Endothelial cell of umbilical vein (primary cell): ENCODE results near the gene CAMKK2. TPM values are rescaled to one million over a fixed set of nuclear protein-coding genes. Genes with fewer than 3 reads are reported as not detected.

ENCODE experiments used
- BruUV-seq: library from RNA; stranded (reverse); fragments of 400-500 nt; replicated peaks from 2 replicates; lab custom pipeline; 2021; lab: Mats Ljungman, UMichigan
- CTCF ChIA-PET: fragments of 300-600, 350-600 bp; sonication (Branson Sonifier 250); formaldehyde crosslinking; loops from one replicate; lab custom pipeline; 2021; ENCODE audit warnings: antibody characterized with exemption, inconsistent platforms; lab: Charles Lee
- POLR2A ChIA-PET: fragments of 300-600, 350-600 bp; sonication (Branson Sonifier 250); formaldehyde crosslinking; loops from one replicate; lab custom pipeline; 2021; ENCODE audit warnings: antibody characterized with exemption, inconsistent platforms; lab: Charles Lee
- DNase-seq: peaks from one replicate; pipeline ENCODE4 v3.0.0-alpha.2; 2011; ENCODE audit warnings: low read depth, low spot score
- FAIRE-seq: peaks from 2 replicates; lab custom pipeline; 2011; peaks lifted over from hg19 to GRCh38; lab: Jason Lieb, UNC
- H2AFZ ChIP-seq: 2 replicates; pipeline ENCODE4 v1.6.0; 2012; ENCODE audit warnings: low read depth, low read length, control low read depth, inconsistent platforms
- H3K27ac ChIP-seq: 2 replicates; pipeline ENCODE4 v1.5.1; 2011; ENCODE audit warnings: low read depth, mild to moderate bottlenecking, control low read depth, low read length, moderate library complexity; ENCODE audit not compliant: insufficient read depth
- H3K27me3 ChIP-seq, 2 experiments: 2 replicates each; pipeline versions ENCODE4 v1.6.0 to v1.6.1; 2011; ENCODE audit warnings: low read length in 2 of 2, mixed read lengths in 1 of 2; ENCODE audit not compliant: control insufficient read depth in 2 of 2, insufficient read depth in 2 of 2
- H3K36me3 ChIP-seq, 2 experiments: 2 replicates in 1 of 2; 3 replicates in 1 of 2; pipeline ENCODE4 v1.5.1; 2011; ENCODE audit warnings: low read length in 2 of 2, mild to moderate bottlenecking in 1 of 2, moderate library complexity in 1 of 2; ENCODE audit not compliant: control insufficient read depth in 2 of 2, insufficient read depth in 2 of 2; ENCODE audit errors: extremely low read depth in 1 of 2
- H3K4me1 ChIP-seq: 3 replicates; pipeline ENCODE4 v1.5.1; 2011; ENCODE audit warnings: mild to moderate bottlenecking, low read length; ENCODE audit not compliant: control insufficient read depth, insufficient read depth; ENCODE audit errors: extremely low read depth
- H3K4me2 ChIP-seq: 2 replicates; pipeline ENCODE4 v1.6.1; 2011; ENCODE audit warnings: low read length, control low read depth, mixed read lengths; ENCODE audit not compliant: insufficient read depth
- H3K4me3 ChIP-seq, 3 experiments: fragments of 200-600 bp in 1 of 3; sonication (generic), shearing (Covaris generic) in 1 of 3; replicated peaks in 1 of 3; 2 replicates each; pipeline ENCODE4 v1.5.1; 2011 to 2016; ENCODE audit warnings: control low read depth in 3 of 3, low read length in 3 of 3, mild to moderate bottlenecking in 2 of 3, inconsistent platforms in 1 of 3, low read depth in 1 of 3, moderate library complexity in 1 of 3; ENCODE audit not compliant: insufficient read depth in 1 of 3
- H3K79me2 ChIP-seq: 2 replicates; pipeline ENCODE4 v1.6.0; 2012; ENCODE audit warnings: low read length, inconsistent platforms; ENCODE audit not compliant: control insufficient read depth, insufficient read depth
- H3K9ac ChIP-seq: replicated peaks from 2 replicates; pipeline ENCODE3; 2011; ENCODE audit warnings: low read length, control low read depth; ENCODE audit not compliant: insufficient read depth; ENCODE audit errors: extremely low read depth
- H3K9me1 ChIP-seq: replicated peaks from 3 replicates; pipeline ENCODE4 v1.6.0; 2011; ENCODE audit warnings: mild to moderate bottlenecking, low read length; ENCODE audit not compliant: control insufficient read depth, insufficient read depth; ENCODE audit errors: extremely low read depth
- H3K9me3 ChIP-seq: replicated peaks from 2 replicates; pipeline ENCODE4 v1.5.1; 2012; ENCODE audit warnings: low read length, inconsistent platforms; ENCODE audit not compliant: control insufficient read depth, insufficient read depth
- H4K20me1 ChIP-seq: replicated peaks from 2 replicates; pipeline ENCODE3; 2011; ENCODE audit warnings: mild to moderate bottlenecking, low read length; ENCODE audit not compliant: control insufficient read depth, insufficient read depth; ENCODE audit errors: extremely low read depth
- CTCF ChIP-seq, 2 donors: IDR thresholded peaks; 1 replicate in 1 of 2; 2 replicates in 1 of 2; pipeline ENCODE4 v1.5.1; 2011; ENCODE audit warnings: low read length in 2 of 2, mild to moderate bottlenecking in 2 of 2, moderate library complexity in 2 of 2, control low read depth in 1 of 2, inconsistent platforms in 1 of 2, low read depth in 1 of 2; ENCODE audit not compliant: insufficient read depth in 1 of 2; ENCODE audit errors: extremely low read depth in 1 of 2
- EZH2 ChIP-seq: IDR thresholded peaks from 2 replicates; pipeline ENCODE4 v1.6.1; 2012; ENCODE audit warnings: borderline replicate concordance, low read depth, mild to moderate bottlenecking, moderate library complexity, low read length, inconsistent platforms; ENCODE audit not compliant: severe bottlenecking
- FOS ChIP-seq: IDR thresholded peaks from 2 replicates; pipeline ENCODE4 v1.6.1; 2011; ENCODE audit warnings: mild to moderate bottlenecking, low read length, moderate library complexity, borderline replicate concordance; ENCODE audit not compliant: insufficient read depth
- GATA2 ChIP-seq: IDR thresholded peaks from 2 replicates; pipeline ENCODE4 v1.7.0; 2011; ENCODE audit warnings: low read depth, mild to moderate bottlenecking, moderate library complexity, mixed read lengths, low read length; ENCODE audit not compliant: insufficient read length, insufficient read depth
- JUN ChIP-seq: IDR thresholded peaks from 2 replicates; pipeline ENCODE4 v1.6.1; 2011; ENCODE audit warnings: borderline replicate concordance, low read depth; ENCODE audit not compliant: insufficient read length, insufficient read depth
- MAX ChIP-seq: IDR thresholded peaks from 2 replicates; pipeline ENCODE4 v1.6.1; 2011; ENCODE audit not compliant: insufficient read depth, insufficient read length
- MYC ChIP-seq: IDR thresholded peaks from one replicate; pipeline ENCODE4 v1.6.1; 2011; ENCODE audit warnings: mild to moderate bottlenecking, low read depth, low read length
- POLR2A ChIP-seq: IDR thresholded peaks from 2 replicates; pipeline ENCODE4 v1.6.1; 2012; ENCODE audit warnings: low read depth, mild to moderate bottlenecking, control low read depth, low read length
- POLR2AphosphoS5 ChIP-seq: IDR thresholded peaks from 2 replicates; pipeline ENCODE4 v1.6.1; 2012; ENCODE audit warnings: low read depth, mild to moderate bottlenecking, control low read depth, low read length, moderate library complexity; ENCODE audit not compliant: insufficient read depth
- dilution Hi-C: fragments of 300-500 bp; cut with MboI; formaldehyde crosslinking; loops from one replicate; pipeline ENCODE4 v1.15.0; 2019; ENCODE audit warnings: low sequenced_read_pairs; ENCODE audit not compliant: extremely low pct_ligation_motif_present
- intact Hi-C: fragments of 100-400 bp; cut with micrococcal nuclease; formaldehyde crosslinking; loops from one replicate; pipeline ENCODE4 v1.10.0; 2022
- polyA plus RNA-seq, 4 experiments: library from polyadenylated mRNA; depleted of rRNA in 3 of 4; stranded (reverse) in 3 of 4; unstranded in 1 of 4; fragments of >200 nt; gene quantifications; 2 replicates each; pipeline versions ENCODE4 v1.2.1 to v1.2.3, GENCODE V29; 2011 to 2012; ENCODE audit warnings: missing spikeins in 1 of 4
- total RNA-seq: library from RNA; stranded (reverse); gene quantifications from 2 replicates; pipeline ENCODE4 v1.2.3, GENCODE V29; 2021

CAMKK2 gene
- total and polyA plus RNA-seq, 2 donors (not counting 3 experiments of a cell fraction or from before 2014, with no cell fraction given) = 32.5 to 45.0 TPM

GRCh38 chr12:121297435-121297991, 1.0 kb upstream of the CAMKK2 start:
- CTCF ChIA-PET = interaction anchor here (0.9 to 2.4 kb wide), 3 partner anchors 11 to 21 kb away, joined by 3 to 7 read pairs (median 4); no protein-coding TSS in a partner anchor
- peak overlapping the region; percentile 53 for H3K9ac ChIP-seq
- BruUV-seq = no TSS peak

More at GRCh38 chr12:121297435-121297991, 1.0 kb upstream of the CAMKK2 start:
- intact Hi-C loops (loop anchor here (2.0 to 5.0 kb wide), 3 partner anchors 50 to 105 kb away; partner anchors contain the start of genes ANAPC5 and RNF34), dilution Hi-C loops (no loop called here)
- Histone ChIP-seq H3K4me1 (peaks cover 16% of the 10 kb centered on the region), H3K4me3 (peak overlapping the region; percentile 62 to 88 (median 77)), H3K27me3 (no peaks in the 10 kb centered on the region), H3K36me3 (no peaks in the 10 kb centered on the region), H3K79me2 (peaks cover 30% of the 10 kb centered on the region), H3K4me2 (peak overlapping the region; percentile 48), H3K27ac (no peak overlapping the region), H2AFZ (peak overlapping the region; percentile 63), H3K9me3 (no peaks in the 10 kb centered on the region), H3K9me1 (no peaks in the 10 kb centered on the region), H4K20me1 (no peaks in the 10 kb centered on the region)
- peak; percentile 53 for DNase-seq
- peak; percentile 56 for FAIRE-seq
- no peak for TF ChIP-seq MAX
- no peak for TF ChIP-seq CTCF (IDR thresholded peaks at IDR 0.05; ENCODE audit: extremely low read depth in 1 of 2, insufficient read depth in 1 of 2, low read depth in 1 of 2, low read length in 2 of 2)
- TF ChIP-seq MYC = no peak
- TF ChIP-seq POLR2A = no peak
- TF ChIP-seq GATA2 = no peak
- TF ChIP-seq FOS = no peak
- no peak for TF ChIP-seq EZH2
- TF ChIP-seq JUN = no peak
- TF ChIP-seq POLR2AphosphoS5 = no peak
- POLR2A ChIA-PET = interaction anchor here (1.1 kb wide), 1 partner anchor 9 kb away, joined by 10 read pairs; no protein-coding TSS in a partner anchor
